GM18861 (cell line): ENCODE data around the gene THAP11.
A peak's percentile ranks its signal among the peaks of the same experiment; 100 is the strongest.
"Not testable (repeated sequence)": the region's sequence is repeated elsewhere in the genome, so short reads cannot be mapped to it uniquely, and the experiment has no call there.

Experiments
- ATAC-seq: cut with Tn5 transposase; IDR thresholded peaks from one replicate; pipeline ENCODE4 v1.9.1; 2021; ENCODE audit not compliant: unreplicated experiment

THAP11 gene

GRCh38 chr16:67834242-67834614, 7.9 kb upstream of the THAP11 start:
- ATAC-seq, result no peak

DNA sequence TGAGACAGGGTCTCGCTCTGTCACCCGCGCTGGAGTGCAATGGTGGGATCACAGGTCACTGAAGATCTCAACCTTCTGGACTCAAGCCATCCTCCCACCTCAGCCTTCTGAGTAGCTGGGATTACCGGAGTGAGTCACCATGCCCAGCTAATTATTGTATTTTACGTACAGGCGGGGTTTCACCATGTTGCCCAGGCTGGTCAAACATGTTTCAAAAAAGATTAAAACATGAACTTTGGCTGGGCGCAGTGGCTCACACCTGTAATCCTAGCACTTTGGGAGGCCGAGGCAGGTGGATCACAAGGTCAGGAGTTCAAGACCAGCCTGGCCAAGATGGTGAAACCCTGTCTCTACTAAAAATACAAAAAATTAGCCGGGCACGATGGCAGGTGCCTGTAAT, 4.9 kb upstream of the THAP11 start:
- ATAC-seq, result not testable (repeated sequence)

DNA sequence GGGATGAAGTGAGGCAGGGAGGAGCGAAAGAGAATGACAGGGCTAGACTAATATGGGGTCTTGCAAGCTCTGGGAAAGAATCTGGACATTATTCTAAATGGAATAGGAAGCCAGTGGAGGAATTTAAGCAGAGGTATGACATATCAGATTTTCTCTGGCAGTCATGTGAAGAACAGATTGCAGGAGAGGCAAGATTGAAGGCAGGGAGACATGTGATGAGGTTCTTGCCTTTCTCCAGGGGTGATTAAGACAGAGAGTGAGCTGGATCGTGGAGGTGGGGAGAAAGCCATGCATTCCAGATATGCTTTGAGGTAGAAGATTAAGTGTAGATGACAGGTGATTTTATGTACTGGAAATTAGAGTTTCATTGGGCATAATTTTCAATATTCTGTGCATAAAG, 4.3 kb upstream of the THAP11 start:
- ATAC-seq, result no peak

GRCh38 chr16:67841198-67841815, 813 bp upstream of the THAP11 start:
- no peak for ATAC-seq

- ATAC-seq, result peak; percentile 13
These were observed 606 bp downstream of the THAP11 start for GRCh38 chr16:67842509-67843342.

GRCh38 chr16:67843343-67843765, 1.2 kb downstream of the THAP11 start:
- no peak for ATAC-seq

- ATAC-seq, result no peak
These were observed 2.4 kb downstream of the THAP11 start for GRCh38 chr16:67844497-67844896.

DNA sequence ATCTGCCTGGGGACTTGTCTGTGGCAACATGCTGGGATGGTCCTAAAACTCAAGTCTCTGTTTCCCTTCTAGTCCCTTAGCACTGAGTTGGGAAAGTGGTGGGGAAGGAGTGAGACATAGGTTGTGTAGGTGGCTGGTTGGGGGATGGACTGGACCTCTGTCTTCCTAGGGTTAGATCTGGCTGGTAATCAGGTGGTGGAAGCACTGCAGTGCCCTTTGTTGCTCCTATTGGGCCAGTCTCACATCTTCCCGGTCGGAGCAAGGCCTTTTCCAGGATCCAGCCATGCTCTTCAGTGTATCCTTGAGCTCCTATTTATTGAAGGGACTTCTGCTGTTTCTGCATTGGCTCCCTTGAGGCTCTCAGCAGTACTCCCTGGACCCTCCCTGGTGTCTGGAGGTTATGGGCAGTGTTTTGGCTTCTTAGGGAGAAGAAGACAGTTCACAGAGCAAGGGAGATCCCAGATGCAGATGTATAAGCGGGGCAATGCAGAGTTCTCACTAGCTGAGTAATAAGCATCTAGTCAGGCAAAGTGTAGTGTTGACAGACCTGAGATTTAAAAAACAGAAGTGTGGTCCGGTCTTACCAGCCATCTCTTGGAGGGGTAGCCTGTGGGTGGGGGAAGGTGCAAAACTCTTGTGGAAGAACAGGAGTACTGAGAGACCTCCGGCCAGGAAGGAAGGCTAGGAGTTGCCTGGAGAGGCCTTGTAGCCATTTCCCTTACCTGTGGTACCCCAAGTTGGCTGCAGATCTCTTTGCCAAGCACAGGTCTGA, 3.4 kb downstream of the THAP11 start:
- ATAC-seq, result no peak

DNA sequence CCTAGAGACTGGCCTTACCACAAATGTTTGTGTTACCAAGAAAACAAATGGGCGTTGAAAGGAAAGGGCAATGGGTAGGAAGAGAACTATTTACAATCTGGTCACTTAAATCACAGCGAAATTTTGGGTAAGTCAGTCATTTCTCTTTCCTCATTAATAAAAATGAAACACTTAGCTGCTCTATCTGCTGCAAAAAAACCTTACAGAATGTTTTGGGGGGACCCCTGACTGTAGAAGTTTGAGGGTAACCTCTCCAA, 3.9 kb downstream of the THAP11 start:
- ATAC-seq, result no peak

DNA sequence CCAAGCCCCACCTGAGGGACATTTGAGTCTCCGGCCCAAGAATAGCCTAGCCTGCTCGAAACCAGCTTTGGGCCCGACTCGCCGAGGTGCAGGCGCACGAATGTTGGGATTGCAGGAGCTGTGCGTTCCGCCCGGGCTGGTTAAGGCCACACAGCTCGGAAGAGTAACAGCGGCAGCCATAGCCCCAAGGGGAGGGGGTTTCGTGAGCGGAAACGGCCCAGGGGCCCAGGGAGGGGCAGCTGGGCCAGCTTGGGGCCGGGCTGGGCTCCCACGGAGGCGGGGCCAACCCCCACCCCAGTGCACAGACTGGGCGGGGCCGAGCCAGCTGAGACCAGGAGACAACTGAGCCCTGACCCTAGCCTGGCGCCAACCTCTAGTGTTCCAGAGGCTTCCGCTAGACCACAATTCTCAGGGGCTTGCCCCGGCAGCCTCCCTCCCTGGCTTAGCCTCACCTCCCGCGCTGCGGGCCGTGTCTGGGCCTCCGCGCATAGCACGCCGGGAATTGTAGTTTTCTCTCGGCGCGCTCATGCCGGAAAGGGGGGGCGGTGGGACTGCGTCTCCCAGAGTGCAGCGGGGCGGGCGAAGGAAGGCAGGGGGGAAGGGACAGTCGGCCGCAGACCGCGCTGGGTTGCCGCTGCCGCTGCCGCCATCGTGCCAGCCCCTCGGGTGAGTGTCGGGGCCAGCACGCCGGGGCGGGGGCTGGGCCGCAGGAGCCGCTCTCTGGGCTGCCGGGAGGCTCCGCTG, 4.4 kb downstream of the THAP11 start, which contains the start of gene NUTF2:
NUTF2 (plus strand) TSS at position 614 of the 744 bp plus-strand sequence. CDS start 18,198 bp downstream, outside the sequence.
- peak; percentile 44 for ATAC-seq

DNA sequence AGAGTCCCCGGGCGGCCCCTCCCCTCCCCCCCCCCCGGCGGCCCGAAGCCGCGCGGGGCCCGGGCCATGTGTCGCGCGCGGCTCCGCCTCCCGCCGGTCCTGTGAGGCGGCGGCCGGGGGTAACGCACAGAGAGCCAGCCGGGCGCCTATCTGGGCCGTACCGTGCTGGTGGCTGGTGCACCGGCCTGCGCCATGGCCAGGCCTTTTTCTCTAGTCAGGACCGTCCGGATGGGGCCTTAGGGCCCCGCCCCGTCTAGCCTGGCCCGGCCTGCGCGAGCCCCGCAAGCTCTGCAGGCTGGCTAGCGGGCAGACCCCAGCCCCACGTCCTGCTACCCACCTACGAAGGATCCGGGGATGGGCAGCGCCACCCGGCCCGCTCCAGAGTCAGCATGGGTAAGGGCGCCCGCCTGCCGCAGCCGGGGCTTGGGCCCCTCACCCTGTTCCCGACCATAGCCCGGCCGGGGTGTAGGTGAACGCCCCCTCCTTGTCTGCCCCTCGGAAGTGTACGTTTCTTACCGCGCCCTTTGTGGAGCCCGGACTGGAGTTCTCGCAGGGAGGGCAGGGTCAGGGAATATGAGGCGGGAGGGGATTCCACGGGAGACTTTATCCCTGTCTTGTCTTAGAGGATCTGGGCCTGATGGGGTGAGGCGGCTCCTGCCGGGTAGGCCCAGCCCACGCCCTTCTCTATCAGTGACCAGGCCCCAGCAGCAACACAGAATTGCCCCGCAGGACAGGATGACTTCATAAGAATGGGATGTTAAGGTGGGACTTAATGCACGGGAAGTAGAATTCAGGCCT, 5.1 kb downstream of the THAP11 start, which contains the start of gene CENPT:
CENPT (minus strand) TSS at position 630 of the 798 bp plus-strand sequence. CDS start 13,834 bp downstream, outside the sequence.
- peak; percentile 30 for ATAC-seq

DNA sequence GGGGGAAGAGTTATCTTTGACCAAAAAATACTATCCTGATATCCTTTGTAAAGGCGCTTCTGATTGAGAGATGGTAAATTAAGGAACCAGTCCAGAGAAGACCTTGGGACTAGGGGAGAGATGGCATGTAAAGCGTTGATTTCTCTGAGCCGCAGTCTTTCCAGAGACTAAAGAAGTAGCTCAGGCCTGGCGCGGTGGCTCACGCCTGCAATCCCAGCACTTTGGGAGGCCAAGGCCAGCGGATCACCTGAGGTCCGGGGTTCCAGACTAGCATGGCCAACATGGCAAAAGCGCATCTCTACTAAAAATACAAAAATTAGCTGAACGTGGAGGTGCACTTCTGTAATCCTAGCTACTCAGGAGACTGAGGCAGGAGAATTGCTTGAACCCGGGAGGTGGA, 6.0 kb downstream of the THAP11 start:
- no peak for ATAC-seq

DNA sequence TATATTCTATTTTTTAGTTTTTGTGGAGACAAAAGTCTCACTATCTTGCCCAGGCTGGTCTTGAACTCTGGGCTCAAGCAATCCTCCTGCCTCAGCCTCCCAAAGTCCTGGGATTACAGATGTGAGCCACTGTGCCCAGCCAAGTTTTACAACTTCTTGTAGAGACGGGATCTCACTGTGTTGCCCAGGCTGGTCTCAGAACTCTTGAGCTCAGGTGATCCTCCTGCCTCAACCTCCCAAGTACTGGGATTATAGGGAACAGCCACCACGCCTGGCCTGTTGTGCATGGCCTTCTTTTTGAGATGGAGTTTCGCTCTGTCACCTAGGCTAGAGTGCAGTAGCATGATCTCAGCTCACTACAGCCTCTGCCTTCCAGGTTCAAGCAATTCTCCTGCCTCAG, 11.6 kb downstream of the THAP11 start:
- ATAC-seq, result no peak

- ATAC-seq, result no peak
These were observed 13.7 kb downstream of the THAP11 start for GRCh38 chr16:67855789-67856188.

DNA sequence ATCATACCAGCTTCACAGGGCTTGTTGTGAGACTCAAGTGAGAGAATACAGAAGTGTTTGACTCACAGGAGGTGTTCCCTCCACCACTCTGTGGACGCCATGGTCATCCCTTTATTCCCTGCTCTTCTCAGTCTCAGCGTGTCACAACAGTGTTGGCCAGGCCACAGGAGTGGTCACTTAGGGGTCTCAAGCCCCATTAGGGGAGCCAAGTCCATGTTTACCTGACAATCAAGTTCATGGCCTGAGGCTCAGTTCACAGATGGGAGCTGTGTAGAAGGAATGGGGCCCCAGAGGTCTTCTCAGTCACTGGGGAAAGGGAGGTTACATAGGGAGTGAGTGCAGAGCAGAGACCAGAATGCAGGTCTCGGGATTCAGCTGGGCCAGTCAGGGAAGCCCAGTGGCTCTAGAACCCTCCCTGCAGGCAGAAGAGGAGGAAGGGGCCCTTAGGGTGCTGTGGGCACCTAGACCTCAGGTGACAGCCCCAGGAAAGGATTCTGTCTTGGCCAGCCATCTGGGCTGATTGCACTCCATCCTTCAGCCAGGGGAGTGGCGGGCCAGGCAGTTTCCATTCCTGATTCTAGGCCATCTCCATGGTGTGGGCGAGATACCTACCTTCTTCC, 14.9 kb downstream of the THAP11 start:
- ATAC-seq, result no peak

DNA sequence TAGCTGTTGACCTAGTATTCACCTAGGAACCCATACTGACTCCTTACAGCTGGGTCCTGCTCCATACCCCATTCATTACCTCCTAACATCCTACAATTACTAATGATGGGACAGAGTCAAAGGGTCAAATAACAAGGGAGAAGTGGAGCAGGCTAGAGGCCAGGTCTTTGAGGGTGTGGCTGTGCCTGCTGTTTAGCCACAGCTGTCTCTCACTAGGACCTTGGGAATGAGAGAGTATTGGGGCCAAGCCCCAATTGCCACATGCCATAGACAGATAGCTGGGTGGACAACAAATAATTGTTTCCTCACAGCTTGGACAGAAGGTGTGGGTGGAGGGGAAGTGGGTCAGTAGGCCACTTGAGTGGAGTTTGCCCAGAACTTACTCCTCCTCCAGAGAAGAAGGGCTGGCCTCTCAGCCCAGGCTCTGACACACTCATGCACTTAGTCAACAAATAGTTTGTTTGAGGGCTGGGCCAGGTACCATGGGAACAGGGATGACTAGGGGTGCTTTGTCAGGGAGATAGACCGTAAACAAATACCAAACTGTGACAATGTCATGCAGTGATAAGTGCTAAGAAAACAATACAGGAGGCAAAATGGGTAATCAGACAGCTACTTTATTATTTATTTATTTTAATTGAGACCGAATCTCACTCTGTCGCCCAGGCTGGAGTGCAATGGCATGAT, 15.6 kb downstream of the THAP11 start:
- ATAC-seq, result no peak

GRCh38 chr16:67858500-67858899, 16.4 kb downstream of the THAP11 start:
- no peak for ATAC-seq

DNA sequence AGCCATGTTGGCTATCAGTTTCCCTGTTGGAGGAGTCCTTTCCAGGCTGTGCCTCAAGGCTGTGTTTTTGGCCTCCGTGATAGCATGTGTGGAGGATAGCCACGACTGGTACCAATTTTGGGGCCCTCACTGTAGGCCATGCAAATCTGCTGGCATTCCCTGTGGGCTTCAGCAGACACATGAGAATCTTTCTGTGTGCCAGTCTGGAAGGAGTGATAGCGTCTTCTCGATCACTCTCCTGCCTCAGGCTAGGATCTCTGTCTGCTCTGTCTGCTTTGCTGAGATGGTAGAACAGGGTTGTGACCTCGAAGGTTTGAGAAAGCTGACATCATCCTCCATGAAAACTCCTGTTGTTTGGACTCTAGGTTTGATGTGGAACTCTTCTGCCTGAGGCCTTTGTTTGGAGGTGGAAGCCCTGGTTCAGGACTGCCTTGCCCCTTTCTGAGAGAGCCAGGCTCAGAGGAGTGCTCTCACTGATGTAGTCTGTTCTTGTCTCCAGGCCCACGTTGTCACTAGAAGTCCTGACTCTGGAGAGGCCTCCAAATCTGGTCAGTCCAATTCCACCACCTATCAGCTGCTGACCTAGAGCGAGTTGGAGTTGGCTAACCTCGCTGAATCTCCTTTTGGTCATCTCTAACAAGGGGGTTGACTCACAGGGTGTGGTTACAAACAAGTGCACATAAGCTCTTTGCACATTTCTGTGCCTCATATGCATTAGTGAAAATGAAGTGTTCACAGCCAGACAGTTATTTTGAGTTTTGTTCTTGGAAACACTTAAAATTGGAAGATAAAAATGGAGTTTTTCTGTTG, 18.7 kb downstream of the THAP11 start:
- no peak for ATAC-seq
